Measurements from ENCODE around the gene PIMREG. TPM values are rescaled to one million over a fixed set of nuclear protein-coding genes. Genes with fewer than 3 reads are reported as not detected.

Gene PIMREG
- total RNA-seq, 1 experiment from 2014 or later, result 41.2 TPM

GRCh38 chr17:6427279-6427781 is 16.9 kb upstream of the PIMREG start:
- BruUV-seq (replicated peaks), result no TSS peak
- TF ChIP-seq REST (IDR thresholded peaks at IDR 0.05; ENCODE audit: insufficient read depth in 1 of 2, low read depth in 2 of 2, low read length in 1 of 2), result no peak
- no peak for TF ChIP-seq TCF7L2 (IDR thresholded peaks at IDR 0.05; ENCODE audit: low read depth, low read length)
- TF ChIP-seq SIN3A (IDR thresholded peaks at IDR 0.05; ENCODE audit: borderline replicate concordance, insufficient read depth, low read depth, low read length), result no peak
- peak; percentile 29 for TF ChIP-seq CTCF (IDR thresholded peaks at IDR 0.05)
- intact Hi-C loops (cut with micrococcal nuclease; ENCODE audit: unreplicated experiment) (no loop called here), in situ Hi-C loops (cut with HindIII; ENCODE audit: low pct_unique_long_range_greater_than_20kb, low sequenced_read_pairs) (no loop called here)
- Histone ChIP-seq H3K36me3 (ENCODE audit: control insufficient read depth, insufficient read depth, low read length) (no peaks in the 10 kb centered on the region), H3K4me3 (ENCODE audit: low read depth in 2 of 2, low read length in 2 of 2) (no peak overlapping the region), H3K27ac (ENCODE audit: low read length) (no peak overlapping the region), H3K4me1 (ENCODE audit: control insufficient read depth, insufficient read depth, low read length) (no peaks in the 10 kb centered on the region), H3K27me3 (ENCODE audit: control insufficient read depth, insufficient read depth, low read length) (no peaks in the 10 kb centered on the region), H3K9me3 (ENCODE audit: control insufficient read depth, insufficient read depth, low read depth, low read length) (no peaks in the 10 kb centered on the region; the same call in 1 of the 2 replicates)
- DNase-seq (ENCODE audit: low read depth, low spot score) (no peak), ATAC-seq (no peak)
- ChIA-PET POLR2A (no interaction called here), CTCF (no interaction called here)

- Histone ChIP-seq H3K9me3 (ENCODE audit: control insufficient read depth, insufficient read depth, low read depth, low read length) (no peaks in the 10 kb centered on the region; the same call in 1 of the 2 replicates), H3K4me3 (ENCODE audit: low read depth in 2 of 2, low read length in 2 of 2) (no peak overlapping the region), H3K27ac (ENCODE audit: low read length) (no peak overlapping the region), H3K27me3 (ENCODE audit: control insufficient read depth, insufficient read depth, low read length) (no peaks in the 10 kb centered on the region), H3K36me3 (ENCODE audit: control insufficient read depth, insufficient read depth, low read length) (no peaks in the 10 kb centered on the region), H3K4me1 (ENCODE audit: control insufficient read depth, insufficient read depth, low read length) (no peaks in the 10 kb centered on the region)
- POLR2A ChIA-PET, result interaction anchor here (0.6 kb wide), 1 partner anchor 15 kb away, joined by 12 read pairs; no protein-coding TSS in a partner anchor
- no peak for ATAC-seq
- no peak for DNase-seq (ENCODE audit: low read depth, low spot score)
- intact Hi-C loops (cut with micrococcal nuclease; ENCODE audit: unreplicated experiment) (no loop called here), in situ Hi-C loops (cut with HindIII; ENCODE audit: low pct_unique_long_range_greater_than_20kb, low sequenced_read_pairs) (no loop called here)
- BruUV-seq (replicated peaks), result no TSS peak
- CTCF ChIA-PET, result no interaction called here
- TF ChIP-seq CTCF (IDR thresholded peaks at IDR 0.05) (no peak), REST (IDR thresholded peaks at IDR 0.05; ENCODE audit: insufficient read depth in 1 of 2, low read depth in 2 of 2, low read length in 1 of 2) (no peak), TCF7L2 (IDR thresholded peaks at IDR 0.05; ENCODE audit: low read depth, low read length) (no peak), POLR2AphosphoS5 (IDR thresholded peaks at IDR 0.05; ENCODE audit: low read depth, low read length) (no peak), SIN3A (IDR thresholded peaks at IDR 0.05; ENCODE audit: borderline replicate concordance, insufficient read depth, low read depth, low read length) (no peak)
Observed at GRCh38 chr17:6428207-6428965, 15.9 kb upstream of the PIMREG start.
